Measurements from ENCODE around the gene TOP1. TPM values are rescaled to one million over a fixed set of nuclear protein-coding genes. Genes with fewer than 3 reads are reported as not detected.
"Not testable (repeated sequence)": the region's sequence is repeated elsewhere in the genome, so short reads cannot be mapped to it uniquely, and the experiment has no call there.

TOP1 gene
- total and polyA plus RNA-seq, 2 donors from 2014 or later = 23.4 to 49.9 TPM

GRCh38 chr20:41001497-41001896, 27.1 kb upstream of the TOP1 start:
- intact Hi-C loops (cut with DNase I) = no loop called here

GRCh38 chr20:41002842-41003142, 25.8 kb upstream of the TOP1 start:
- H3K9ac ChIP-seq (ENCODE audit: low read length in 3 of 3) = no peak overlapping the region
- no peaks in the 10 kb centered on the region for H3K9me3 ChIP-seq (ENCODE audit: control insufficient read depth in 2 of 3, insufficient read depth in 1 of 3, low read length in 3 of 3)
- TF ChIP-seq CTCF (IDR thresholded peaks at IDR 0.05; ENCODE audit: borderline replicate concordance, extremely low read depth, insufficient read depth) = no peak
- H3K4me1 ChIP-seq (ENCODE audit: control insufficient read depth in 2 of 3, insufficient read depth in 2 of 3, low read depth in 1 of 3, low read length in 3 of 3) = peaks cover 0 to 16% (median 15%) of the 10 kb centered on the region in 3 donors
- H3K27me3 ChIP-seq (ENCODE audit: control insufficient read depth, insufficient read depth, low read length) = no peaks in the 10 kb centered on the region
- intact Hi-C loops (cut with DNase I) = no loop called here
- H3K36me3 ChIP-seq (ENCODE audit: control insufficient read depth in 2 of 3, insufficient read depth in 3 of 3, low read length in 3 of 3) = no peaks in the 10 kb centered on the region
- FAIRE-seq (no peak), DNase-seq (peak in 1 of 5 donors; percentile 91)
- no peak overlapping the region for H3K4me3 ChIP-seq (ENCODE audit: low read length in 3 of 3)
- H3K27ac ChIP-seq (ENCODE audit: low read depth in 2 of 2, low read length in 2 of 2) = peak overlapping the region; percentile 65 to 75

More at GRCh38 chr20:41001497-41001896, 27.1 kb upstream of the TOP1 start:
- FAIRE-seq = no peak
- Histone ChIP-seq H3K9ac (ENCODE audit: low read length in 3 of 3) (no peak overlapping the region), H3K27ac (ENCODE audit: low read depth in 2 of 2, low read length in 2 of 2) (no peak overlapping the region), H3K4me3 (ENCODE audit: low read length in 3 of 3) (no peak overlapping the region), H3K27me3 (ENCODE audit: control insufficient read depth, insufficient read depth, low read length) (no peaks in the 10 kb centered on the region), H3K36me3 (ENCODE audit: control insufficient read depth in 2 of 3, insufficient read depth in 3 of 3, low read length in 3 of 3) (no peaks in the 10 kb centered on the region), H3K4me1 (ENCODE audit: control insufficient read depth in 2 of 3, insufficient read depth in 2 of 3, low read depth in 1 of 3, low read length in 3 of 3) (peaks cover 0 to 16% (median 15%) of the 10 kb centered on the region in 3 donors), H3K9me3 (ENCODE audit: control insufficient read depth in 2 of 3, insufficient read depth in 1 of 3, low read length in 3 of 3) (no peaks in the 10 kb centered on the region)
- DNase-seq = no peak
- no peak for TF ChIP-seq CTCF (IDR thresholded peaks at IDR 0.05; ENCODE audit: borderline replicate concordance, extremely low read depth, insufficient read depth)

DNA sequence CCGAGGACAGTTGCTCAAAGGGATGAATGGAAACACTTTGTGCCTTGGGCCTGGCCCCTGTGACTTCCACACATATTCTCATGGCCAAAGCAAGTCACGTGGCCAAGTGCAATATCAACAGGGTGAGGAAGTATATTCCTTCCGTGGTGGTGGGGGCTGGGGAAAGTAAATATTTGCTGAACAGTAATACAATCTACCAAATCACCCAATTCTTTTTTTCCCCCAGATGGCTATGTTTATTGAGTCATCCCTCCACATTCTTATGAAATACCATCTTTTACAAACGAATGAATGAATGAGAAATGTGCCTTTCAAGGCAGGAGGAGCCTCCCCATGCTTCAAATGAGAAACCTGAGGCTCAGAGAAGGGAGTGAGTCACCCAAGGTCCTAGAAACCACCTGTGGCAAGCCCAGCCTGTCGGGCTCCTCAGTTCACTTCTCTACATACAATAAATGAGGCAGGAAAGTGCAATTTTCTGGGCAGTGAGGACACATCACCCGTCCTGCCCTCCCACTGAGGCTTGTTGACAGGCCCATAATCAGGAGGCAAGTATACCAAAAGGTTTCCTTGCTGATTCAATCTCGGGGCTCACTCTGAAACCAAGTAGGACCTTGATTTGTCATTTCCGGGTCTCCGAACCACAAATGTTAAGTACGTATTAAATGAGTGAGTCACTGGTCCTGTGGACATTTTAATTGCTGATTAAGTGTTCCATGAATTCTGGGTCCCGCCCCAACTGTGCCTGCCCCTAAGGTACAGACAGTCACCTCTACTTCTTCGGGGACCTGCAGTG, 25.3 kb upstream of the TOP1 start:
- FAIRE-seq (no peak), DNase-seq (peak in 3 of 5 donors; percentile 11 to 80 (median 36))
- no peak overlapping the region for H3K4me3 ChIP-seq (ENCODE audit: low read length in 3 of 3)
- H3K27ac ChIP-seq (ENCODE audit: low read depth in 2 of 2, low read length in 2 of 2) = peak overlapping the region; percentile 65 to 75
- H3K9ac ChIP-seq (ENCODE audit: low read length in 3 of 3) = peak overlapping the region in 1 of 3 donors; percentile 53
- intact Hi-C loops (cut with DNase I) = no loop called here
- no peaks in the 10 kb centered on the region for H3K27me3 ChIP-seq (ENCODE audit: control insufficient read depth, insufficient read depth, low read length)
- no peaks in the 10 kb centered on the region for H3K36me3 ChIP-seq (ENCODE audit: control insufficient read depth in 2 of 3, insufficient read depth in 3 of 3, low read length in 3 of 3)
- TF ChIP-seq CTCF (IDR thresholded peaks at IDR 0.05; ENCODE audit: borderline replicate concordance, extremely low read depth, insufficient read depth) = no peak
- H3K9me3 ChIP-seq (ENCODE audit: control insufficient read depth in 2 of 3, insufficient read depth in 1 of 3, low read length in 3 of 3) = no peaks in the 10 kb centered on the region
- peaks cover 0 to 16% (median 15%) of the 10 kb centered on the region in 3 donors for H3K4me1 ChIP-seq (ENCODE audit: control insufficient read depth in 2 of 3, insufficient read depth in 2 of 3, low read depth in 1 of 3, low read length in 3 of 3)

GRCh38 chr20:41003936-41004294, 24.7 kb upstream of the TOP1 start:
- DNase-seq; H3K4me3 ChIP-seq (ENCODE audit: low read length in 3 of 3); H3K27me3 ChIP-seq (ENCODE audit: control insufficient read depth, insufficient read depth, low read length); FAIRE-seq; intact Hi-C loops (cut with DNase I); H3K36me3 ChIP-seq (ENCODE audit: control insufficient read depth in 2 of 3, insufficient read depth in 3 of 3, low read length in 3 of 3); H3K9ac ChIP-seq (ENCODE audit: low read length in 3 of 3); H3K9me3 ChIP-seq (ENCODE audit: control insufficient read depth in 2 of 3, insufficient read depth in 1 of 3, low read length in 3 of 3): not testable (repeated sequence)
- Histone ChIP-seq H3K27ac (ENCODE audit: low read depth in 2 of 2, low read length in 2 of 2) (peak overlapping the region in 1 of 2 donors; percentile 88), H3K4me1 (ENCODE audit: control insufficient read depth in 2 of 3, insufficient read depth in 2 of 3, low read depth in 1 of 3, low read length in 3 of 3) (peaks cover 0 to 16% (median 15%) of the 10 kb centered on the region in 3 donors)
